Common myeloid progenitor, CD34-positive (primary cell): ENCODE measurements around the gene MAFG.

Experiments
- CTCF ChIA-PET: fragments of 350-600 bp; sonication (Branson Sonifier 250); formaldehyde crosslinking; loops from one replicate; lab custom pipeline; 2021; ENCODE audit warnings: antibody characterized with exemption; lab: Charles Lee
- POLR2A ChIA-PET: fragments of 350-600 bp; sonication (Branson Sonifier 250); formaldehyde crosslinking; loops from one replicate; lab custom pipeline; 2021; ENCODE audit warnings: antibody characterized with exemption; lab: Charles Lee
- DNase-seq, 3 donors: peaks; one replicate each; pipeline versions ENCODE4 v3.0.0 to v3.0.0-alpha.2; 2013
- H3K27ac ChIP-seq, 2 experiments: 1 replicate in 1 of 2; 2 replicates in 1 of 2; pipeline ENCODE4 v1.7.0; 2013; ENCODE audit warnings: inconsistent platforms in 2 of 2, low read length in 2 of 2, mild to moderate bottlenecking in 2 of 2, low read depth in 1 of 2, moderate library complexity in 1 of 2; ENCODE audit not compliant: severe bottlenecking in 2 of 2, insufficient read depth in 1 of 2, poor library complexity in 1 of 2
- H3K27me3 ChIP-seq, 5 experiments: replicated peaks in 2 of 5; 1 replicate in 3 of 5; 2 replicates in 2 of 5; pipeline versions ENCODE4 v1.6.1 to v1.7.0; 2013; ENCODE audit warnings: low read length in 4 of 5, mild to moderate bottlenecking in 2 of 5, moderate library complexity in 2 of 5, inconsistent platforms in 1 of 5; ENCODE audit not compliant: insufficient read depth in 5 of 5, control insufficient read depth in 4 of 5
- H3K36me3 ChIP-seq, 4 experiments: 1 replicate in 2 of 4; 2 replicates in 2 of 4; pipeline versions ENCODE4 v1.6.1 to v1.7.0; 2013; ENCODE audit warnings: low read length in 3 of 4, control low read depth in 1 of 4, mild to moderate bottlenecking in 1 of 4; ENCODE audit not compliant: control insufficient read depth in 4 of 4, insufficient read depth in 4 of 4
- H3K4me1 ChIP-seq, 4 experiments: 1 replicate in 3 of 4; 2 replicates in 1 of 4; pipeline versions ENCODE4 v1.6.1 to v1.7.1; 2013; ENCODE audit warnings: low read length in 3 of 4, mild to moderate bottlenecking in 3 of 4, control low read depth in 1 of 4, inconsistent platforms in 1 of 4, moderate library complexity in 1 of 4; ENCODE audit not compliant: control insufficient read depth in 4 of 4, insufficient read depth in 4 of 4; ENCODE audit errors: control extremely low read depth in 1 of 4
- H3K4me3 ChIP-seq, 7 experiments: 1 replicate in 4 of 7; 2 replicates in 3 of 7; pipeline versions ENCODE4 v1.5.1 to v1.7.0; 2013; ENCODE audit warnings: mild to moderate bottlenecking in 7 of 7, low read length in 6 of 7, moderate library complexity in 6 of 7, inconsistent platforms in 2 of 7, low read depth in 2 of 7, control low read depth in 1 of 7; ENCODE audit not compliant: insufficient read depth in 4 of 7, control insufficient read depth in 1 of 7; ENCODE audit errors: extremely low read depth in 1 of 7
- H3K9me3 ChIP-seq, 5 experiments: 1 replicate in 4 of 5; 2 replicates in 1 of 5; pipeline versions ENCODE4 v1.6.1 to v1.7.1; 2013; ENCODE audit warnings: low read length in 4 of 5, mild to moderate bottlenecking in 2 of 5, inconsistent platforms in 1 of 5, low read depth in 1 of 5, moderate library complexity in 1 of 5; ENCODE audit not compliant: control insufficient read depth in 4 of 5, insufficient read depth in 2 of 5; ENCODE audit errors: control extremely low read depth in 1 of 5
- WGBS: methylation state at CpG from one replicate; pipeline ENCODE4 v1.1.5; 2013; ENCODE audit not compliant: insufficient coverage; 5-methylcytosine and 5-hydroxymethylcytosine counted together

MAFG gene

GRCh38 chr17:81961521-81962498 lies 34.3 kb upstream of the MAFG start:
- ChIA-PET POLR2A (no interaction called here), CTCF (interaction anchor here (1.5 to 6.4 kb wide), 7 partner anchors 8 to 68 kb away, joined by 3 to 117 read pairs (median 6); partner anchors contain the start of genes CENPX and LRRC45)
- Histone ChIP-seq H3K9me3 (no peaks in the 10 kb centered on the region), H3K36me3 (no peaks in the 10 kb centered on the region), H3K4me1 (peaks cover 0 to 37% (median 32%) of the 10 kb centered on the region in 4 experiments), H3K27me3 (peaks cover 0 to 63% (median 21%) of the 10 kb centered on the region in 5 experiments), H3K4me3 (peak overlapping the region in 1 of 7 experiments; percentile 16), H3K27ac (no peak overlapping the region)
- WGBS = 15% methylated on average over 65 of the region's 82 CpGs
- no peak for DNase-seq

- Histone ChIP-seq H3K4me3 (peak within 1 kb of the TSS in 5 of 7 experiments; percentile 9 to 61 (median 42)), H3K9me3 (no peaks in the 10 kb centered on the region), H3K27ac (no peak within 1 kb of the TSS), H3K27me3 (peaks cover 0 to 63% (median 21%) of the 10 kb centered on the region in 5 experiments), H3K36me3 (no peaks in the 10 kb centered on the region), H3K4me1 (peaks cover 0 to 30% (median 25%) of the 10 kb centered on the region in 4 experiments)
- POLR2A ChIA-PET = no interaction called here
- under 1% methylated on average over 46 of the region's 65 CpGs for WGBS
- CTCF ChIA-PET = interaction anchor here (1.0 to 6.4 kb wide), 8 partner anchors 15 to 68 kb away, joined by 3 to 117 read pairs (median 14); partner anchors contain the start of genes ASPSCR1, CENPX and LRRC45
- peak in 2 of 3 donors; percentile 45 to 54 for DNase-seq
These were observed 33.6 kb upstream of the MAFG start, which contains the start of gene NOTUM for GRCh38 chr17:81961087-81961511. Gene NOTUM (minus strand): TSS chr17:81961187. CDS start chr17:81960909, 278 bp downstream.

GRCh38 chr17:81960130-81960958 lies 32.8 kb upstream of the MAFG start:
- Histone ChIP-seq H3K27ac (no peak overlapping the region), H3K9me3 (no peaks in the 10 kb centered on the region), H3K27me3 (peaks cover 0 to 63% (median 21%) of the 10 kb centered on the region in 5 experiments), H3K4me3 (peak overlapping the region in 5 of 7 experiments; percentile 9 to 61 (median 42)), H3K4me1 (peaks cover 0 to 24% (median 20%) of the 10 kb centered on the region in 4 experiments), H3K36me3 (no peaks in the 10 kb centered on the region)
- CTCF ChIA-PET = interaction anchor here (0.8 to 6.4 kb wide), 17 partner anchors 8 to 91 kb away, joined by 3 to 117 read pairs (median 6); partner anchors contain the start of genes ASPSCR1, CENPX, DCXR and LRRC45
- DNase-seq = no peak
- POLR2A ChIA-PET = interaction anchor here (1.0 to 1.1 kb wide), 3 partner anchors 13 to 61 kb away, joined by 3 to 11 read pairs (median 4); partner anchors contain the start of genes CENPX and MAFG
- WGBS = 6% methylated on average over 74 of the region's 98 CpGs

- under 1% methylated on average over 85 of the region's 112 CpGs for WGBS
- peak overlapping the region in 6 of 7 experiments; percentile 9 to 61 (median 40) for H3K4me3 ChIP-seq
- POLR2A ChIA-PET = interaction anchor here (0.6 to 1.1 kb wide), 5 partner anchors 8 to 62 kb away, joined by 3 to 11 read pairs (median 4); partner anchors contain the start of genes CENPX and MAFG
- peak; percentile 54 to 73 (median 72) for DNase-seq
- H3K27ac ChIP-seq = no peak overlapping the region
- peaks cover 0 to 22% (median 19%) of the 10 kb centered on the region in 4 experiments for H3K4me1 ChIP-seq
- peaks cover 0 to 63% (median 21%) of the 10 kb centered on the region in 5 experiments for H3K27me3 ChIP-seq
- H3K9me3 ChIP-seq = no peaks in the 10 kb centered on the region
- CTCF ChIA-PET = interaction anchor here (0.7 to 6.4 kb wide), 22 partner anchors 9 to 90 kb away, joined by 3 to 117 read pairs (median 5); partner anchors contain the start of genes ASPSCR1, CENPX, DCXR and LRRC45
- H3K36me3 ChIP-seq = no peaks in the 10 kb centered on the region
These were observed 32.0 kb upstream of the MAFG start for GRCh38 chr17:81959362-81960129.

GRCh38 chr17:81958633-81959342 lies 31.3 kb upstream of the MAFG start:
- CTCF ChIA-PET = interaction anchor here (0.7 to 6.4 kb wide), 22 partner anchors 9 to 89 kb away, joined by 3 to 117 read pairs (median 5); partner anchors contain the start of genes ASPSCR1, CENPX, DCXR and LRRC45
- 72% methylated on average over 13 of the region's 15 CpGs for WGBS
- POLR2A ChIA-PET = interaction anchor here (0.6 to 1.1 kb wide), 4 partner anchors 7 to 63 kb away, joined by 3 to 11 read pairs (median 4); partner anchors contain the start of genes CENPX and MAFG
- H3K4me1 ChIP-seq = peaks cover 0 to 22% (median 19%) of the 10 kb centered on the region in 4 experiments
- H3K4me3 ChIP-seq = peak overlapping the region in 2 of 7 experiments; percentile 55 to 61
- DNase-seq = no peak
- H3K27me3 ChIP-seq = peaks cover 0 to 58% (median 21%) of the 10 kb centered on the region in 5 experiments
- no peaks in the 10 kb centered on the region for H3K9me3 ChIP-seq
- H3K27ac ChIP-seq = no peak overlapping the region
- no peaks in the 10 kb centered on the region for H3K36me3 ChIP-seq
